Loucy (cell line): Measurements from ENCODE around the gene CD300LG.

Source experiments
- H2AFZ ChIP-seq: fragments of 200-600 bp; sonication (generic); 2 replicates; pipeline ENCODE4 v1.6.0; 2016; ENCODE audit warnings: antibody characterized with exemption, mild to moderate bottlenecking, low read length, moderate library complexity
- H3F3A ChIP-seq: fragments of 200-600 bp; 2 replicates; pipeline ENCODE4 v1.6.0; 2016; ENCODE audit warnings: antibody characterized with exemption, low read depth, mild to moderate bottlenecking
- H3K27me3 ChIP-seq: fragments of 200-600 bp; sonication (generic); 2 replicates; pipeline ENCODE4 v1.6.1; 2014; ENCODE audit warnings: low read length, mild to moderate bottlenecking; ENCODE audit not compliant: insufficient read depth, poor library complexity, severe bottlenecking
- H3K36me3 ChIP-seq: fragments of 200-600 bp; sonication (generic); 2 replicates; pipeline ENCODE4 v1.6.1; 2016; ENCODE audit warnings: low read length; ENCODE audit not compliant: insufficient read depth
- H3K4me1 ChIP-seq: fragments of 200-600 bp; sonication (generic); 2 replicates; pipeline ENCODE4 v1.5.1; 2014; ENCODE audit warnings: low read length, mild to moderate bottlenecking; ENCODE audit not compliant: insufficient read depth, poor library complexity, severe bottlenecking
- H3K4me2 ChIP-seq: fragments of 200-600 bp; sonication (generic); 2 replicates; pipeline ENCODE4 v1.6.0; 2014; ENCODE audit warnings: antibody characterized with exemption, low read length, low read depth, mild to moderate bottlenecking; ENCODE audit not compliant: poor library complexity, severe bottlenecking
- H3K4me3 ChIP-seq: fragments of 200-600 bp; sonication (generic); 2 replicates; pipeline ENCODE4 v1.5.1; 2014; ENCODE audit warnings: low read length, mild to moderate bottlenecking, mixed read lengths; ENCODE audit not compliant: poor library complexity, severe bottlenecking
- H3K79me2 ChIP-seq: fragments of 200-600 bp; sonication (generic); 2 replicates; pipeline ENCODE4 v1.6.1; 2014; ENCODE audit warnings: low read length; ENCODE audit not compliant: insufficient read depth
- H3K9ac ChIP-seq: fragments of 200-600 bp; sonication (generic); 2 replicates; pipeline ENCODE4 v1.6.0; 2014; ENCODE audit warnings: mild to moderate bottlenecking, low read depth, low read length, moderate library complexity; ENCODE audit not compliant: poor library complexity, severe bottlenecking
- H3K9me2 ChIP-seq: fragments of 200-600 bp; sonication (generic); replicated peaks from 2 replicates; pipeline ENCODE4 v1.6.1; 2016; ENCODE audit warnings: low read depth, low read length, mixed read lengths
- H3K9me3 ChIP-seq: fragments of 200-600 bp; sonication (generic); 2 replicates; pipeline ENCODE4 v1.6.1; 2014; ENCODE audit warnings: mild to moderate bottlenecking, antibody characterized with exemption, low read length, low read depth; ENCODE audit not compliant: insufficient read depth
- H4K20me1 ChIP-seq: fragments of 200-600 bp; sonication (generic); 2 replicates; pipeline ENCODE4 v1.6.0; 2014; ENCODE audit warnings: antibody characterized with exemption, low read length, mild to moderate bottlenecking; ENCODE audit not compliant: insufficient read depth, poor library complexity, severe bottlenecking
- CTCF ChIP-seq: fragments of 200-600 bp; sonication (generic); conservative IDR thresholded peaks from 2 replicates; pipeline ENCODE4 v1.5.1; 2014; ENCODE audit warnings: mild to moderate bottlenecking, antibody characterized with exemption, low read length
- EZH2phosphoT487 ChIP-seq: fragments of 200-600 bp; IDR thresholded peaks from 2 replicates; pipeline ENCODE4 v1.6.1; 2018; ENCODE audit warnings: antibody characterized with exemption, mild to moderate bottlenecking, moderate library complexity, borderline replicate concordance

CD300LG gene

GRCh38 chr17:43906951-43907424, 60.0 kb downstream of the CD300LG start:
- Histone ChIP-seq H3K9me3 (no peaks in the 10 kb centered on the region), H4K20me1 (no peaks in the 10 kb centered on the region), H3K4me1 (peaks cover 9% of the 10 kb centered on the region), H2AFZ (peak overlapping the region; percentile 96), H3K27me3 (peaks cover 4% of the 10 kb centered on the region), H3K79me2 (no peaks in the 10 kb centered on the region), H3K4me3 (peak overlapping the region; percentile 74), H3K9ac (peak overlapping the region; percentile 34), H3K4me2 (peak overlapping the region; percentile 96), H3K36me3 (no peaks in the 10 kb centered on the region), H3F3A (no peaks in the 10 kb centered on the region), H3K9me2 (no peaks in the 10 kb centered on the region)
- TF ChIP-seq EZH2phosphoT487 (no peak), CTCF (no peak)

- Histone ChIP-seq H3K36me3 (no peaks in the 10 kb centered on the region), H3K79me2 (no peaks in the 10 kb centered on the region), H3K4me1 (peaks cover 9% of the 10 kb centered on the region), H4K20me1 (no peaks in the 10 kb centered on the region), H3F3A (no peaks in the 10 kb centered on the region), H3K4me3 (peak within 1 kb of the TSS; percentile 74), H3K9me3 (no peaks in the 10 kb centered on the region), H2AFZ (peak within 1 kb of the TSS; percentile 96), H3K27me3 (peaks cover 4% of the 10 kb centered on the region), H3K4me2 (peak within 1 kb of the TSS; percentile 96), H3K9me2 (no peaks in the 10 kb centered on the region), H3K9ac (peak within 1 kb of the TSS; percentile 34)
- no peak for TF ChIP-seq EZH2phosphoT487
- no peak for TF ChIP-seq CTCF
These were observed 60.5 kb downstream of the CD300LG start, which contains the start of gene MPP2 for GRCh38 chr17:43907425-43907981. Gene MPP2, minus strand, starts transcription at chr17:43907536. Its CDS starts 3,076 bp downstream, at chr17:43904460.

GRCh38 chr17:43907998-43908721, 61.2 kb downstream of the CD300LG start:
- Histone ChIP-seq H3K4me3 (peak overlapping the region; percentile 74), H3K4me1 (peaks cover 9% of the 10 kb centered on the region), H3K4me2 (peak overlapping the region; percentile 96), H3K27me3 (peaks cover 4% of the 10 kb centered on the region), H4K20me1 (no peaks in the 10 kb centered on the region), H3F3A (no peaks in the 10 kb centered on the region), H3K36me3 (no peaks in the 10 kb centered on the region), H3K79me2 (no peaks in the 10 kb centered on the region), H3K9me2 (no peaks in the 10 kb centered on the region), H3K9me3 (no peaks in the 10 kb centered on the region), H2AFZ (peak overlapping the region; percentile 96), H3K9ac (peak overlapping the region; percentile 34)
- TF ChIP-seq EZH2phosphoT487 (no peak), CTCF (no peak)
